ENCODE data around the gene TXNDC12.

DNA sequence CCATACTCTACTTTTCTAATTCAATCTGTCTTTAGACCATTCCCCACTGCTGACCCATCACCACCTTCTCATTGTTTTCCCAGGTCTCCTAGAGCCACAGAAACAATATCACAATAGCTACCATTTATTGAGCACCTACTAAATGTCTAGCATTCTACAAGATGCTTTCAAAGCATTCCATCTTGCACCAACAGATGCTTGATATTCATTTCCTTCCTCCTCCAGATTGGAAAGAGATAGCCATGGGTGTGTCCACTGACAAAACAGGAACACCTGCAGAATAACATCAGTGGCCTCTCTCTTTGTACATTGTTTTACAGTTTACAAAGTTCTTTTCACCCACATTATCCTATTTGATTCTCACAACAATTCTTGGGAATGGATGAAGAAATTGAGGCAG lies 66.7 kb downstream of the TXNDC12 start:
- TF ChIP-seq, protein P1, sequence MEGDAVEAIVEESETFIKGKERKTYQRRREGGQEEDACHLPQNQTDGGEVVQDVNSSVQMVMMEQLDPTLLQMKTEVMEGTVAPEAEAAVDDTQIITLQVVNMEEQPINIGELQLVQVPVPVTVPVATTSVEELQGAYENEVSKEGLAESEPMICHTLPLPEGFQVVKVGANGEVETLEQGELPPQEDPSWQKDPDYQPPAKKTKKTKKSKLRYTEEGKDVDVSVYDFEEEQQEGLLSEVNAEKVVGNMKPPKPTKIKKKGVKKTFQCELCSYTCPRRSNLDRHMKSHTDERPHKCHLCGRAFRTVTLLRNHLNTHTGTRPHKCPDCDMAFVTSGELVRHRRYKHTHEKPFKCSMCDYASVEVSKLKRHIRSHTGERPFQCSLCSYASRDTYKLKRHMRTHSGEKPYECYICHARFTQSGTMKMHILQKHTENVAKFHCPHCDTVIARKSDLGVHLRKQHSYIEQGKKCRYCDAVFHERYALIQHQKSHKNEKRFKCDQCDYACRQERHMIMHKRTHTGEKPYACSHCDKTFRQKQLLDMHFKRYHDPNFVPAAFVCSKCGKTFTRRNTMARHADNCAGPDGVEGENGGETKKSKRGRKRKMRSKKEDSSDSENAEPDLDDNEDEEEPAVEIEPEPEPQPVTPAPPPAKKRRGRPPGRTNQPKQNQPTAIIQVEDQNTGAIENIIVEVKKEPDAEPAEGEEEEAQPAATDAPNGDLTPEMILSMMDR (IDR thresholded peaks at IDR 0.05) = no peak
- TF ChIP-seq POLR2AphosphoS5 (IDR thresholded peaks at IDR 0.05) = no peak
